Measurements from ENCODE around the gene ACADS. TPM values are rescaled to one million over a fixed set of nuclear protein-coding genes. Genes with fewer than 3 reads are reported as not detected.
"Not testable (repeated sequence)": the region's sequence is repeated elsewhere in the genome, so short reads cannot be mapped to it uniquely, and the experiment has no call there.

Gene ACADS
- total RNA-seq, 1 experiment from 2014 or later = 55.0 TPM

DNA sequence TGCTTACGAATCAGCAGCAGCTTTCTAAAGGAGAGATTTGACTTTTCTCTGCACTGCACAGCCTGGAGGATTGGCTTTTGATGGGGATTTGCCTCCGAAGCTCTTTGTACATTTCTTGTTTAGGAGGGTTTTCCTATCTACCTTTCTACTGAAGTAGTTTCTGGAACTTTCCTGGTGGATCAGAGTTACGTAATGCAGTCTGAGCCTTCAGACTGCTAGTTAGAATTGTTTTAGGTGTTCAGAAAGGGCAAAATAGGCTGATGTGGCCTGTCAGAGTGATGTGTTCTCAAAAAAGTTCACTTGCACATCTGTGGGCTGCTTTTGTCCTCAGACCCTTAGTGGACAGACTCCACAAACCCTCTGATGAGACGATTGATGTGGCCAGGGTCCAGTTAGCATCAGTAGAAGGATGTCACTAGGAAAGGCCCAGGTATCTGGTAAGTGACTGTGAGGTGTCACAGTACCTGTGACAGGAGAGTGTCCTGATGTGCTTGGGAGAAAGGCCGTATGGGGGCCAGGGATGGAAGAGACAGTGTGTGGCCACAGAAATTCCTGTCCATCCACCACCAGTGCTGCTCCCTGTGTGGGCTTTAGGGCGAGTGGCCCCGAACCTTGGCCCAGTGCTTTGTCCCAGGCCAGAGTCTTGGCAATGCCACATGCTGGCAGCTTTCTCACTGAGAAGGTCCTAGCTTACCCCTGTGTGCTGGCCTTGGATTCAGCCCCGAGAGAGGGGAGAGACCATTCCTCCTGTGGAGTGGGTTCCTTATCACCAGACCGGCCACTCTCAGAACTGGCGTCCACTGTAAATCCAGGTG lies 4.4 kb upstream of the ACADS start:
- in situ Hi-C loops (cut with HindIII; ENCODE audit: low pct_unique_long_range_greater_than_20kb, low sequenced_read_pairs) = no loop called here
- DNase-seq (ENCODE audit: low read depth) = no peak

DNA sequence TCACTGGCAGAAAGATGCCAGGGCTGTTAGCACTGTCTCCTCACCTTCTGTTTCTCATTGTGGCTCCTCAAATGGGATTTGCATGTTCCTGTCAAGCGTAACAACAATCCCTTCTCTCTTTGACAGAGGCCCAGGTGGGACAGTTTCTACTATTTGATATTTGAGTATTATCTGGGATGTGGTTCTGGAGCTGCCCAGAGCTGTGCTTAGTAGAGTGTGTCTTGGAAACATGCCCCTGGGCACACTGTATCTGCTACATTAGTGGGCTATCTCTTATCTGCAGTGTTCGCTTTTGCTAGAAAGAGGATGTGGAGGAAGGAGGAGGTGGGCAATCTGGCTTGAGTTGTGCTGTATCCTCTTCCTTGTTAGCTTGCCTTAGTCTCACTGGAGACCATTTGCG lies 3.8 kb upstream of the ACADS start:
- in situ Hi-C loops (cut with HindIII; ENCODE audit: low pct_unique_long_range_greater_than_20kb, low sequenced_read_pairs) = no loop called here
- no peak for DNase-seq (ENCODE audit: low read depth)

GRCh38 chr12:120722784-120723183 lies 2.8 kb upstream of the ACADS start:
- DNase-seq (ENCODE audit: low read depth) = no peak
- in situ Hi-C loops (cut with HindIII; ENCODE audit: low pct_unique_long_range_greater_than_20kb, low sequenced_read_pairs) = no loop called here

GRCh38 chr12:120724720-120725119 lies 906 bp upstream of the ACADS start:
- no peak for DNase-seq (ENCODE audit: low read depth)
- in situ Hi-C loops (cut with HindIII; ENCODE audit: low pct_unique_long_range_greater_than_20kb, low sequenced_read_pairs) = no loop called here

- in situ Hi-C loops (cut with HindIII; ENCODE audit: low pct_unique_long_range_greater_than_20kb, low sequenced_read_pairs) = no loop called here
- DNase-seq (ENCODE audit: low read depth) = no peak
These were observed 421 bp upstream of the ACADS start for GRCh38 chr12:120725151-120725658.

DNA sequence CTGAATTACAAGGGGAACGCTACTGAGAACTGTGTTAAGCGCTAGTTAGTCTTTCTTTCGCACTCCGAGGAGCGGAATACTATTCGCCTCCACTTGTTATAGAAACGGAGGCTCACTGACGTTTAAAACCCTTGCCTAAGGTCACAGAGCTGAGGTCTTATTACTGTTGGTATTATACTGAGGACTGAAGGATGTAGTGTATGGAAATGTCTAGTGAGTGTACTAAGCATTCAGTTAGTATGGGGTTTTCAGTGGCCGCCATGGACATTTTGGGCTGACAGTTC lies 826 bp downstream of the ACADS start:
- in situ Hi-C loops (cut with HindIII; ENCODE audit: low pct_unique_long_range_greater_than_20kb, low sequenced_read_pairs) = no loop called here
- no peak for DNase-seq (ENCODE audit: low read depth)

DNA sequence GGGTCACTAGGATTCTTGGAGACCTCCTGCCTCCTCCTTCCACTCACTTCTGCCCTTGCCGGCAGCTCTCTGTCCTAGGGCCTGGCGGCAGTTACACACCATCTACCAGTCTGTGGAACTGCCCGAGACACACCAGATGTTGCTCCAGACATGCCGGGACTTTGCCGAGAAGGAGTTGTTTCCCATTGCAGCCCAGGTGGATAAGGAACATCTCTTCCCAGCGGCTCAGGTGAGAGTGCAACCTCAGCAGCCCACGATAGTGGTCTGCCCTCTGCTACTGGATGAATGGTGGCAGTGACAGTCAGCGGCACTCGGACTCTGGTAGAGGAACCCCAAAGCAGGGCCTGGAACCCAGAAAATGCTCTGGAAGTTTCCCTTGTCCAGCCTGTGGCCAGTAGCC lies 1.3 kb downstream of the ACADS start:
- in situ Hi-C loops (cut with HindIII; ENCODE audit: low pct_unique_long_range_greater_than_20kb, low sequenced_read_pairs) = no loop called here
- DNase-seq (ENCODE audit: low read depth) = no peak

- DNase-seq (ENCODE audit: low read depth); in situ Hi-C loops (cut with HindIII; ENCODE audit: low pct_unique_long_range_greater_than_20kb, low sequenced_read_pairs): not testable (repeated sequence)
These were observed 6.6 kb downstream of the ACADS start for GRCh38 chr12:120732198-120732597.

DNA sequence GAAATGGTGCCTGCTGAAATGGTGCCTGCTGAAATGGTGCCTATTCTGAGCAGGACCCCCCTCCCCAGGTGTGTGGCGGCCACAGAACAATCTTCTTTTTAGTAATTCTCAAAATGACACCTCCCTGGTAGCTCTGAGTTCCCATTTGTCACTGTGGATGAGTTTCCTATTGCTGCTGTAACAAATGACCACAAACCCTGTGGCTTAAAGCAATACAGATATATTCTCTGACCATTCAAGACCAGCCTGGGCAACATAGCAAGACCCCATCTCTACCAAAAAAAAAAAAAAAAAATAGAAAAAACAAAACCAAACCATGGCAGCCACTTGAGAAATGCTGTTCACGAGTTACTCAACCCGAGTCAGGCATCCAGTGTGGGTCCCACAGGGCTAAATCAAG lies 7.9 kb downstream of the ACADS start:
- in situ Hi-C loops (cut with HindIII; ENCODE audit: low pct_unique_long_range_greater_than_20kb, low sequenced_read_pairs) = no loop called here
- no peak for DNase-seq (ENCODE audit: low read depth)

GRCh38 chr12:120734210-120734609 lies 8.6 kb downstream of the ACADS start:
- in situ Hi-C loops (cut with HindIII; ENCODE audit: low pct_unique_long_range_greater_than_20kb, low sequenced_read_pairs) = no loop called here

DNA sequence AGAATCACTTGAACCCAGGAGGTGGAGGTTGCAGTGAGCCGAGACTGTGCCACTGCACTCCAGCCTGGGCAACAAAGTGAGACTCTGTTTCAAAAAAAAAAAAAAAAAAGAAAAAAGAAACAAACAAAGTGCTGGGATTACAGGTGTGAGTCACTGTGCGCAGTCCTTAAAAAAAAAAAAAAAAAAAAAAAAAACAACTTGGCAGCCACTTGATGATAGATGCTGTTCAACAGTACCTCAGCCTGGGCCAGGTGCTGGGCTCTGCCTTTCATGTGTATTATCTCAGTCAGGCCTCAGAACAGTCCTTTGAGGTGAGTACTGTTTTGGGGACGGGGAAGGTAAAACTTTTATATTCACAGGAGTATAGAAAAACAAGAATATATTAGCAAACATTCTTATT lies 9.6 kb downstream of the ACADS start:
- in situ Hi-C loops (cut with HindIII; ENCODE audit: low pct_unique_long_range_greater_than_20kb, low sequenced_read_pairs) = no loop called here
- peak; percentile 52 for DNase-seq (ENCODE audit: low read depth)

More at GRCh38 chr12:120734210-120734609, 8.6 kb downstream of the ACADS start:
- no peak for DNase-seq (ENCODE audit: low read depth)

- in situ Hi-C loops (cut with HindIII; ENCODE audit: low pct_unique_long_range_greater_than_20kb, low sequenced_read_pairs) = no loop called here
- no peak for DNase-seq (ENCODE audit: low read depth)
These were observed 11.0 kb downstream of the ACADS start for GRCh38 chr12:120736404-120737331.

GRCh38 chr12:120737557-120738251 lies 12.1 kb downstream of the ACADS start:
- DNase-seq (ENCODE audit: low read depth) = no peak
- in situ Hi-C loops (cut with HindIII; ENCODE audit: low pct_unique_long_range_greater_than_20kb, low sequenced_read_pairs) = no loop called here

- no peak for DNase-seq (ENCODE audit: low read depth)
- in situ Hi-C loops (cut with HindIII; ENCODE audit: low pct_unique_long_range_greater_than_20kb, low sequenced_read_pairs) = no loop called here
These were observed 12.8 kb downstream of the ACADS start for GRCh38 chr12:120738252-120739030.

GRCh38 chr12:120739031-120739762 lies 13.6 kb downstream of the ACADS start:
- in situ Hi-C loops (cut with HindIII; ENCODE audit: low pct_unique_long_range_greater_than_20kb, low sequenced_read_pairs) = no loop called here
- DNase-seq (ENCODE audit: low read depth) = no peak

DNA sequence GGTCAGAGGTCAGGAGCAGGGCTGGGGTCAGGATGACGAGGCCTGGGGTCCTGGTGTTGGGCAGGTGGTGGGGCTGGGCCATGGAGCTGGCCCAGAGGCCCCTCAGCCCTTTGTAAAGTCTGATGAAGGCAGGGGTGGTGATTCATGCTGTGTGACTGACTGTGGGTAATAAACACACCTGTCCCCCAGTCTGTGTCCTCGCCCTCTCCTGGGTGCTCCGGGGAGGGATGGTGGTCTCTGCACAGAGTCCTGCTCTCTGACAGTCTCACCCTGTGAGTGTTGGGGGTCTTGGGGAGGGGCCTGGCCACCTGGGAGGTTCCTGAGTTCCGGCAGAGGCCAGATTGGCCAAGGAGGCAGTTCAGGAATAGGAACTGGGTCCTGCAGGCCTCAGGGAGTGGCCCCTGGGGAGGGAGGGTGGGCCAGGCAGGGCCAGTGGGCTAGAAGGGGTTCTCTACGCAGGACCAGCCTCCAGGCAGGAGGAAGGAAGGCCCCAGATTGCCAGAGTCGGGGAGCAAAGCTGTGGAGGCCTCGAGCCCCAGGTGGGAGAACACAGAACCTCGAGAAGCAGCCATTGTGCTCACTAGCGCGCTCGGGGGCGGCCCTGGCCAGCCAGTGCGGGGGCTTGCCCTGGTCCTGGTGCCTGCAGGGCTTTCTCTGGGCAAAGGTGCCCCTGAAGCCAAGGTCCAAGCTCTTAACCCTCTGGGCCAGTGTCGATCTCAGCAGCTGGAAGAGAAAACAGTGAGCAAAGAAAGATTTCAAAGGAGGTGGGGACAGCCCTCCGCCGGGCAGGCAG lies 14.4 kb downstream of the ACADS start:
- in situ Hi-C loops (cut with HindIII; ENCODE audit: low pct_unique_long_range_greater_than_20kb, low sequenced_read_pairs) = no loop called here
- DNase-seq (ENCODE audit: low read depth) = no peak

- in situ Hi-C loops (cut with HindIII; ENCODE audit: low pct_unique_long_range_greater_than_20kb, low sequenced_read_pairs) = no loop called here
- DNase-seq (ENCODE audit: low read depth) = no peak
These were observed 15.2 kb downstream of the ACADS start for GRCh38 chr12:120740871-120741270.
